GM12878 (cell line): Measurements from ENCODE around the gene CLPTM1L. TPM values are rescaled to one million over a fixed set of nuclear protein-coding genes. Genes with fewer than 3 reads are reported as not detected.
"Not testable (repeated sequence)": the region's sequence is repeated elsewhere in the genome, so short reads cannot be mapped to it uniquely, and the experiment has no call there.

Experiments used
- ATAC-seq: fragments of 200-7000 bp; cut with Tn5 transposase; 3 replicates; pipeline ENCODE4 v1.9.1; 2020; ENCODE audit warnings: mild to moderate bottlenecking, moderate library complexity
- BruUV-seq: library from RNA; stranded (reverse); fragments of 400-500 nt; replicated peaks from 2 replicates; lab custom pipeline; 2021; lab: Mats Ljungman, UMichigan
- CTCF ChIA-PET: fragments of 300-600 bp; sonication (Branson Sonifier 250); formaldehyde crosslinking; extraction: SDS; loops from one replicate; lab custom pipeline; 2021; ENCODE audit warnings: inconsistent platforms; lab: Yijun Ruan, JAX
- POLR2A ChIA-PET: fragments of 350-600 bp; formaldehyde crosslinking; extraction: SDS; loops from one replicate; lab custom pipeline; 2021; ENCODE audit warnings: inconsistent platforms; lab: Charles Lee
- RAD21 ChIA-PET: fragments of 300-600 bp; sonication (Branson Sonifier 250); formaldehyde crosslinking; loops from one replicate; lab custom pipeline; 2023; ENCODE audit warnings: antibody characterized with exemption; ENCODE audit not compliant: unreplicated experiment; lab: Charles Lee
- SMC1A ChIA-PET: fragments of 300-600 bp; sonication (Branson Sonifier 250); formaldehyde crosslinking; loops from one replicate; lab custom pipeline; 2023; ENCODE audit not compliant: unreplicated experiment, uncharacterized antibody; lab: Charles Lee
- DNase-seq: peaks from one replicate; pipeline ENCODE4 v3.0.0-alpha.2; 2011; ENCODE audit warnings: low read depth, low spot score
- FAIRE-seq: peaks from 3 replicates; lab custom pipeline; 2011; peaks lifted over from hg19 to GRCh38; lab: Jason Lieb, UNC
- H2AFZ ChIP-seq: 2 replicates; pipeline ENCODE4 v1.6.0; 2011; ENCODE audit warnings: low read depth, low read length, control low read depth; ENCODE audit not compliant: control insufficient read depth
- H3K27ac ChIP-seq: 2 replicates; pipeline ENCODE4 v1.5.1; 2011; ENCODE audit warnings: control low read depth; ENCODE audit not compliant: control insufficient read depth, insufficient read depth
- H3K27me3 ChIP-seq, 2 experiments: replicated peaks in 1 of 2; 2 replicates each; pipeline versions ENCODE4 v1.6.0 to v1.6.1; 2011; ENCODE audit warnings: low read length in 1 of 2; ENCODE audit not compliant: control insufficient read depth in 2 of 2, insufficient read depth in 2 of 2
- H3K36me3 ChIP-seq, 2 experiments: 2 replicates each; pipeline ENCODE4 v1.5.1; 2011; ENCODE audit warnings: low read length in 1 of 2; ENCODE audit not compliant: control insufficient read depth in 2 of 2, insufficient read depth in 2 of 2
- H3K4me1 ChIP-seq: 2 replicates; pipeline ENCODE4 v1.6.1; 2011; ENCODE audit warnings: mild to moderate bottlenecking, low read length, moderate library complexity, mixed read lengths; ENCODE audit not compliant: control insufficient read depth, insufficient read depth
- H3K4me2 ChIP-seq: 2 replicates; pipeline ENCODE4 v1.6.0; 2011; ENCODE audit warnings: control low read depth; ENCODE audit not compliant: control insufficient read depth, insufficient read depth
- H3K4me3 ChIP-seq: fragments of 200-600 bp; sonication (generic); 2 replicates; pipeline ENCODE4 v1.5.1; 2016
- H3K79me2 ChIP-seq: 2 replicates; pipeline ENCODE4 v1.6.0; 2011; ENCODE audit warnings: low read length; ENCODE audit not compliant: control insufficient read depth, insufficient read depth
- H3K9ac ChIP-seq: 2 replicates; pipeline ENCODE4 v1.8.0; 2011; ENCODE audit warnings: low read length, control low read depth, mixed read lengths; ENCODE audit not compliant: control insufficient read depth, insufficient read depth
- H3K9me3 ChIP-seq: replicated peaks from 3 replicates; pipeline ENCODE4 v1.5.1; 2011; ENCODE audit warnings: mild to moderate bottlenecking, low read length; ENCODE audit not compliant: control insufficient read depth, insufficient read depth
- H4K20me1 ChIP-seq: 2 replicates; pipeline ENCODE4 v1.6.0; 2011; ENCODE audit not compliant: control insufficient read depth, insufficient read depth
- NR2C2 ChIP-seq: IDR thresholded peaks from 2 replicates; pipeline ENCODE4 v1.6.1; 2011; ENCODE audit warnings: borderline replicate concordance, low read depth; ENCODE audit not compliant: control insufficient read depth, insufficient read length
- POLR2A ChIP-seq: IDR thresholded peaks from 2 replicates; pipeline ENCODE4 v1.6.1; 2011; ENCODE audit warnings: low read depth, mild to moderate bottlenecking, low read length
- POLR2AphosphoS2 ChIP-seq: IDR thresholded peaks from 2 replicates; pipeline ENCODE4 v1.6.1; 2011; ENCODE audit warnings: low read depth, mild to moderate bottlenecking, low read length, improper control_type of control experiment, moderate library complexity
- WGBS: methylation state at CpG from one replicate; pipeline ENCODE4 v1.1.6; 2016; ENCODE audit warnings: low lambda C conversion rate; ENCODE audit not compliant: insufficient replicate concordance, insufficient coverage; ENCODE audit errors: missing lambda C conversion rate; 5-methylcytosine and 5-hydroxymethylcytosine counted together
- in situ Hi-C: fragments of 300-500 bp; cut with MboI; formaldehyde crosslinking; loops from 9 replicates; pipeline ENCODE4 v1.14.3; 2018; ENCODE audit warnings: mixed read lengths
- intact Hi-C: fragments of 100-400 bp; cut with micrococcal nuclease; formaldehyde crosslinking; loops from one replicate; pipeline ENCODE4 v1.14.2; 2022; ENCODE audit not compliant: unreplicated experiment
- polyA plus RNA-seq, 11 experiments: library from polyadenylated mRNA; depleted of rRNA in 4 of 11; unstranded in 6 of 11; stranded (reverse) in 5 of 11; fragments of >200 nt; fragmentation: Nextera tagmentation in 4 of 11; fragmentation: Illumina TruSeq in 1 of 11; extraction: Ambion mirVana in 4 of 11; extraction: Trizol in 1 of 11; gene quantifications; 1 replicate in 1 of 11; 2 replicates in 10 of 11; pipeline versions ENCODE4 v1.2.1 to v1.2.3, GENCODE V29; 2011 to 2016; ENCODE audit warnings: inconsistent platforms in 2 of 11, missing spikeins in 2 of 11, low read depth in 1 of 11
- total RNA-seq, 4 experiments: library from RNA; depleted of rRNA in 3 of 4; stranded (reverse); fragments of >200 nt in 3 of 4; fragmentation: Illumina TruSeq in 1 of 4; extraction: Trizol in 1 of 4; gene quantifications; 2 replicates each; pipeline versions ENCODE4 v1.2.1 to v1.2.3, GENCODE V29; 2013 to 2021

CLPTM1L gene
- total and polyA plus RNA-seq, 10 of the 15 experiments (the other 5 are each of a cell fraction or from before 2014, with no cell fraction given) = 2.9 to 278 (median 135) TPM

- no peaks in the 10 kb centered on the region for H4K20me1 ChIP-seq
- no peak overlapping the region for H3K27ac ChIP-seq
- FAIRE-seq (no peak), ATAC-seq (no peak), DNase-seq (no peak)
- TF ChIP-seq POLR2AphosphoS2 (no peak), POLR2A (no peak), NR2C2 (no peak)
- H3K27me3 ChIP-seq = no peaks in the 10 kb centered on the region
- ChIA-PET RAD21 (no interaction called here), POLR2A (no interaction called here), SMC1A (no interaction called here), CTCF (no interaction called here)
- H3K36me3 ChIP-seq = no peaks in the 10 kb centered on the region; a peak in 2 of 4 replicates
- H3K79me2 ChIP-seq = no peaks in the 10 kb centered on the region
- no peak overlapping the region for H3K4me3 ChIP-seq
- intact Hi-C loops = no loop called here
- in situ Hi-C loops = no loop called here
- no peak overlapping the region for H2AFZ ChIP-seq
- no TSS peak for BruUV-seq
- no peaks in the 10 kb centered on the region for H3K4me1 ChIP-seq
- peaks cover 3% of the 10 kb centered on the region; the same call in 1 of the 3 replicates for H3K9me3 ChIP-seq
- WGBS = 35% methylated on average over 11 of the region's 12 CpGs
- H3K9ac ChIP-seq = no peak overlapping the region
- H3K4me2 ChIP-seq = no peak overlapping the region
Measured at GRCh38 chr5:1285141-1285540, 59.8 kb downstream of the CLPTM1L start.

- in situ Hi-C loops, BruUV-seq, H3K36me3 ChIP-seq, FAIRE-seq, ATAC-seq, H4K20me1 ChIP-seq, RAD21 ChIA-PET, H3K4me3 ChIP-seq, CTCF ChIA-PET, H3K4me2 ChIP-seq, intact Hi-C loops, SMC1A ChIA-PET, H3K27ac ChIP-seq, DNase-seq, H3K27me3 ChIP-seq, H3K4me1 ChIP-seq, H3K9ac ChIP-seq, H3K9me3 ChIP-seq, H2AFZ ChIP-seq, H3K79me2 ChIP-seq: not testable (repeated sequence)
- POLR2A ChIA-PET = interaction anchor here (0.6 kb wide), 1 partner anchor 29 kb away, joined by 6 read pairs; no protein-coding TSS in a partner anchor
- WGBS = 54% methylated on average over 24 of the region's 27 CpGs
Measured at GRCh38 chr5:1284336-1284970, 60.4 kb downstream of the CLPTM1L start.

GRCh38 chr5:1283729-1284041 is 61.2 kb downstream of the CLPTM1L start:
- RAD21 ChIA-PET, H3K36me3 ChIP-seq, H3K4me1 ChIP-seq, FAIRE-seq, H4K20me1 ChIP-seq, SMC1A ChIA-PET, in situ Hi-C loops, intact Hi-C loops, H3K9ac ChIP-seq, H3K9me3 ChIP-seq, H3K4me2 ChIP-seq, CTCF ChIA-PET, H3K4me3 ChIP-seq, BruUV-seq, H3K27me3 ChIP-seq, H2AFZ ChIP-seq, ATAC-seq, H3K27ac ChIP-seq, H3K79me2 ChIP-seq, POLR2A ChIA-PET, DNase-seq: not testable (repeated sequence)
- WGBS = 62% methylated on average over 11 of the region's 16 CpGs
